Lung (tissue), 12 donors: ENCODE measurements around the gene RSU1. TPM values are rescaled to one million over a fixed set of nuclear protein-coding genes. Genes with fewer than 3 reads are reported as not detected.

ENCODE experiments used
- ATAC-seq: fragments of 200-7000 bp; cut with Tn5 transposase; one replicate; pipeline ENCODE4 v1.9.1; 2020; ENCODE audit warnings: moderate number of reproducible peaks; ENCODE audit not compliant: insufficient read depth, low FRiP score
- DNase-seq, 3 donors: peaks; one replicate each; pipeline ENCODE4 v3.0.0-alpha.2; 2013 to 2017
- H3K27ac ChIP-seq, 2 donors: one replicate each; pipeline ENCODE4 v1.5.1; 2013; ENCODE audit warnings: mild to moderate bottlenecking in 2 of 2, moderate library complexity in 2 of 2, control low read depth in 1 of 2, inconsistent platforms in 1 of 2, low read depth in 1 of 2, low read length in 1 of 2
- H3K27me3 ChIP-seq, 3 donors: one replicate each; pipeline ENCODE4 v1.5.1; 2013; ENCODE audit warnings: low read length in 2 of 3; ENCODE audit not compliant: control insufficient read depth in 3 of 3, insufficient read depth in 3 of 3
- H3K36me3 ChIP-seq, 4 donors: one replicate each; pipeline ENCODE4 v1.5.1; 2013; ENCODE audit warnings: low read length in 4 of 4, mild to moderate bottlenecking in 1 of 4, moderate library complexity in 1 of 4; ENCODE audit not compliant: control insufficient read depth in 4 of 4, insufficient read depth in 4 of 4
- H3K4me1 ChIP-seq, 5 donors: one replicate each; pipeline ENCODE4 v1.5.1; 2013; ENCODE audit warnings: low read length in 5 of 5, mild to moderate bottlenecking in 2 of 5, moderate library complexity in 1 of 5; ENCODE audit not compliant: control insufficient read depth in 5 of 5, insufficient read depth in 5 of 5
- H3K4me3 ChIP-seq: one replicate; pipeline ENCODE4 v1.5.1; 2013; ENCODE audit warnings: mild to moderate bottlenecking, control low read depth, moderate library complexity
- H3K9ac ChIP-seq, 2 donors: one replicate each; pipeline ENCODE4 v1.5.1; 2013; ENCODE audit warnings: low read length in 2 of 2, control low read depth in 1 of 2; ENCODE audit not compliant: insufficient read depth in 1 of 2
- H3K9me3 ChIP-seq, 4 donors: one replicate each; pipeline ENCODE4 v1.5.1; 2013; ENCODE audit warnings: low read length in 3 of 4, mild to moderate bottlenecking in 1 of 4, moderate library complexity in 1 of 4; ENCODE audit not compliant: control insufficient read depth in 4 of 4, insufficient read depth in 3 of 4
- CTCF ChIP-seq: IDR thresholded peaks from 2 replicates; pipeline ENCODE4 v1.5.1; 2012; ENCODE audit warnings: mild to moderate bottlenecking; ENCODE audit errors: control extremely low read depth, extremely low read depth
- WGBS, 2 donors: extraction: QIAGEN DNeasy Blood & Tissue Kit; methylation state at CpG; one replicate each; pipeline ENCODE4 v1.1.7; 2013; 5-methylcytosine and 5-hydroxymethylcytosine counted together
- polyA plus RNA-seq, 2 donors: library from polyadenylated mRNA; stranded (reverse); fragments of 200-250 nt; gene quantifications; one replicate each; pipeline ENCODE4 v1.2.1, GENCODE V29; 2013
- total RNA-seq, 2 donors: library from RNA; depleted of rRNA in 1 of 2; stranded (reverse); fragments of >200 nt in 1 of 2; gene quantifications; one replicate each; pipeline ENCODE4 v1.2.1, GENCODE V29; 2014 to 2021
- donor health status: control.
- donor health status: control.
- donor health status: Bipolar disorder and iron deficiency.
- donor health status: healthy.
- donor health status: DM: yes; HTN: yes; CAD: no.

The RSU1 gene
- total and polyA plus RNA-seq, 4 donors: 36.0 to 81.5 (median 57.9) TPM

GRCh38 chr10:16765509-16766375 lies 51.5 kb downstream of the RSU1 start:
- no peak overlapping the region for H3K4me3 ChIP-seq
- TF ChIP-seq CTCF: no peak
- H3K9ac ChIP-seq: no peak overlapping the region
- H3K36me3 ChIP-seq: peaks cover 0 to 8% (median 6%) of the 10 kb centered on the region in 4 donors
- no peaks in the 10 kb centered on the region for H3K27me3 ChIP-seq
- peak in 1 of 3 donors; percentile 11 for DNase-seq
- no peak for ATAC-seq
- no peak overlapping the region for H3K27ac ChIP-seq
- H3K4me1 ChIP-seq: peaks cover 0 to 7% (median 2%) of the 10 kb centered on the region in 5 donors
- no peaks in the 10 kb centered on the region for H3K9me3 ChIP-seq
- 77 to 85% methylated on average over 12 of the region's 12 CpGs for WGBS, 2 donors

- no peak for TF ChIP-seq CTCF
- peaks cover 4 to 15% (median 7%) of the 10 kb centered on the region in 4 donors for H3K36me3 ChIP-seq
- H3K9me3 ChIP-seq: no peaks in the 10 kb centered on the region
- no peak overlapping the region for H3K27ac ChIP-seq
- H3K9ac ChIP-seq: no peak overlapping the region
- no peak overlapping the region for H3K4me3 ChIP-seq
- H3K4me1 ChIP-seq: peaks cover 0 to 7% (median 2%) of the 10 kb centered on the region in 5 donors
- ATAC-seq (no peak), DNase-seq (no peak)
- H3K27me3 ChIP-seq: no peaks in the 10 kb centered on the region
- 86 to 96% methylated on average over 8 of the region's 8 CpGs for WGBS, 2 donors
These were observed 55.9 kb downstream of the RSU1 start for GRCh38 chr10:16761300-16761699.

GRCh38 chr10:16756561-16757221 lies 60.5 kb downstream of the RSU1 start:
- Histone ChIP-seq H3K36me3 (peaks cover 2 to 13% (median 7%) of the 10 kb centered on the region in 4 donors), H3K9me3 (no peaks in the 10 kb centered on the region), H3K27ac (no peak overlapping the region), H3K4me1 (peaks cover 0 to 3% (median 0%) of the 10 kb centered on the region in 5 donors), H3K27me3 (no peaks in the 10 kb centered on the region), H3K4me3 (no peak overlapping the region), H3K9ac (no peak overlapping the region)
- ATAC-seq (no peak), DNase-seq (no peak)
- TF ChIP-seq CTCF: no peak
- WGBS, 2 donors: 94 to 95% methylated on average over 12 of the region's 12 CpGs
